Esophagus muscularis mucosa (tissue), 4 donors: ENCODE results near the gene PIK3CD. TPM values are rescaled to one million over a fixed set of nuclear protein-coding genes. Genes with fewer than 3 reads are reported as not detected.
"Not testable (repeated sequence)": the region's sequence is repeated elsewhere in the genome, so short reads cannot be mapped to it uniquely, and the experiment has no call there.

Experiments used
- DNase-seq: peaks from one replicate; pipeline ENCODE4 v3.0.0-alpha.2; 2017; ENCODE audit errors: extremely low spot score
- H3K27ac ChIP-seq, 4 donors: fragments of 200-600 bp; sonication (generic); replicated peaks in 1 of 4; 1 replicate in 3 of 4; 2 replicates in 1 of 4; pipeline ENCODE4 v1.5.1; 2016 to 2019; ENCODE audit warnings: mild to moderate bottlenecking in 1 of 4
- H3K27me3 ChIP-seq, 4 donors: fragments of 200-600 bp; sonication (generic); one replicate each; pipeline versions ENCODE4 v1.5.1 to v1.6.0; 2016 to 2019
- H3K36me3 ChIP-seq, 4 donors: fragments of 200-600 bp; sonication (generic); one replicate each; pipeline ENCODE4 v1.5.1; 2016 to 2019
- H3K4me1 ChIP-seq, 4 donors: fragments of 200-600 bp; sonication (generic); one replicate each; pipeline ENCODE4 v1.5.1; 2016 to 2019
- H3K4me3 ChIP-seq, 4 donors: fragments of 200-600 bp; sonication (generic); 1 replicate in 2 of 4; 2 replicates in 2 of 4; pipeline ENCODE4 v1.5.1; 2016 to 2019; ENCODE audit warnings: mild to moderate bottlenecking in 4 of 4, moderate library complexity in 1 of 4
- H3K9me3 ChIP-seq, 4 donors: fragments of 200-600 bp; sonication (generic); 1 replicate in 3 of 4; 2 replicates in 1 of 4; pipeline ENCODE4 v1.5.1; 2016 to 2019
- EP300 ChIP-seq: sonication (generic); formaldehyde crosslinking; IDR thresholded peaks from one replicate; pipeline ENCODE4 v1.6.1; 2017; ENCODE audit warnings: antibody characterized with exemption
- POLR2A ChIP-seq: fragments of 450-650 bp; IDR thresholded peaks from one replicate; pipeline ENCODE4 v1.6.1; 2017; ENCODE audit warnings: antibody characterized with exemption, moderate library complexity, mild to moderate bottlenecking, low read depth
- POLR2AphosphoS5 ChIP-seq, 2 donors: sonication (generic); formaldehyde crosslinking; IDR thresholded peaks; one replicate each; pipeline ENCODE4 v1.6.1; 2017; ENCODE audit warnings: antibody characterized with exemption in 2 of 2
- WGBS: methylation state at CpG from one replicate; pipeline ENCODE4 v1.1.5; 2018; 5-methylcytosine and 5-hydroxymethylcytosine counted together
- intact Hi-C: fragments of 100-400 bp; cut with DNase I; formaldehyde crosslinking; loops from one replicate; pipeline ENCODE4 v1.15.1; 2023
- total RNA-seq, 4 donors: library from RNA; depleted of rRNA; stranded (reverse); fragments of >200 nt; gene quantifications; one replicate each; pipeline versions ENCODE4 v1.1.0 to v1.2.1, GENCODE V29; 2016
- TF ChIP-seq, protein P1 (sequence below), 3 experiments: fragments of 200-600 bp in 2 of 3; fragments of 450-650 bp in 1 of 3; sonication (generic) in 2 of 3; IDR thresholded peaks; one replicate each; pipeline ENCODE4 v1.5.1; 2017 to 2019; ENCODE audit warnings: antibody characterized with exemption in 3 of 3, mild to moderate bottlenecking in 2 of 3, moderate library complexity in 1 of 3

Gene PIK3CD
- total RNA-seq, 4 donors from 2014 or later: 7.9 to 30.4 (median 13.9) TPM

DNA sequence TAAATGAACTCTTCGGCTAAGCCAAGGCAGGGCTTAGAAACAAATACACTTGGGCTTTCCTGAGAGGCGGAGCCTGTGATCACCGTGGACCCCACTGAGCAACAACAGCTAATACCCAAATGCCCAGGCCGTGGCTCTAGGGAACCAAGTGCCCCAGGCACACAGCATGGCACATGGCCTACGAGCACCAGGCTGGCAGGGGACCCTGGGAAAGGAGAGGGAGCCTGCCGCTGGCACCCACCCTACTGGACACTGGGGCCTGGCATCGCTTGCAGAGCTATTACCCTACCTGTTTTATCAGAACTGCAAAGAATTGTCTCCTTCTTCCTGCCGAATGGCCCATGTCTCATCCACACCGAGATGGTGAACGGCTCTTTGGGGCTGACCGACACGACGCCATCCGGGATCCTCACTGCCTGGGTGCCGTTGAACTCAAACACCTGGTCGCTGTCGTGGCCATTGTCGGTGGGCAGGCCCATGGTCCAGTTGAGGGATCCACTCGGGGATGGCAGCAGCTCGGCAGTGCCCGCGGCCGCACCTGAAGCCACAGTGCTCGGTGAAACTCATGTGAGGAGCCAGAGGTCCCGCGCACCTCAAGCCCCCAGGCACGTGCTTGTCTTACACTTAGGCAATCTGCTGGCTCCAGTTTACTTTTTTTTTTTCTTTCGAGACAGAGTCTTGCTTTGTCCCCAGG is 92.7 kb downstream of the PIK3CD start:
- H3K9me3 ChIP-seq: no peaks in the 10 kb centered on the region
- H3K4me3 ChIP-seq: no peak overlapping the region
- no peak overlapping the region for H3K27ac ChIP-seq
- no peaks in the 10 kb centered on the region for H3K4me1 ChIP-seq
- TF ChIP-seq POLR2A: no peak
- no peak for TF ChIP-seq POLR2AphosphoS5 (IDR thresholded peaks at IDR 0.05)
- TF ChIP-seq, protein P1, sequence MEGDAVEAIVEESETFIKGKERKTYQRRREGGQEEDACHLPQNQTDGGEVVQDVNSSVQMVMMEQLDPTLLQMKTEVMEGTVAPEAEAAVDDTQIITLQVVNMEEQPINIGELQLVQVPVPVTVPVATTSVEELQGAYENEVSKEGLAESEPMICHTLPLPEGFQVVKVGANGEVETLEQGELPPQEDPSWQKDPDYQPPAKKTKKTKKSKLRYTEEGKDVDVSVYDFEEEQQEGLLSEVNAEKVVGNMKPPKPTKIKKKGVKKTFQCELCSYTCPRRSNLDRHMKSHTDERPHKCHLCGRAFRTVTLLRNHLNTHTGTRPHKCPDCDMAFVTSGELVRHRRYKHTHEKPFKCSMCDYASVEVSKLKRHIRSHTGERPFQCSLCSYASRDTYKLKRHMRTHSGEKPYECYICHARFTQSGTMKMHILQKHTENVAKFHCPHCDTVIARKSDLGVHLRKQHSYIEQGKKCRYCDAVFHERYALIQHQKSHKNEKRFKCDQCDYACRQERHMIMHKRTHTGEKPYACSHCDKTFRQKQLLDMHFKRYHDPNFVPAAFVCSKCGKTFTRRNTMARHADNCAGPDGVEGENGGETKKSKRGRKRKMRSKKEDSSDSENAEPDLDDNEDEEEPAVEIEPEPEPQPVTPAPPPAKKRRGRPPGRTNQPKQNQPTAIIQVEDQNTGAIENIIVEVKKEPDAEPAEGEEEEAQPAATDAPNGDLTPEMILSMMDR (IDR thresholded peaks at IDR 0.05): no peak
- TF ChIP-seq EP300: no peak
- DNase-seq: no peak
- no peaks in the 10 kb centered on the region for H3K27me3 ChIP-seq
- intact Hi-C loops: no loop called here
- 95% methylated on average over 15 of the region's 28 CpGs for WGBS
- peaks cover 49 to 97% (median 83%) of the 10 kb centered on the region in 4 donors for H3K36me3 ChIP-seq

DNA sequence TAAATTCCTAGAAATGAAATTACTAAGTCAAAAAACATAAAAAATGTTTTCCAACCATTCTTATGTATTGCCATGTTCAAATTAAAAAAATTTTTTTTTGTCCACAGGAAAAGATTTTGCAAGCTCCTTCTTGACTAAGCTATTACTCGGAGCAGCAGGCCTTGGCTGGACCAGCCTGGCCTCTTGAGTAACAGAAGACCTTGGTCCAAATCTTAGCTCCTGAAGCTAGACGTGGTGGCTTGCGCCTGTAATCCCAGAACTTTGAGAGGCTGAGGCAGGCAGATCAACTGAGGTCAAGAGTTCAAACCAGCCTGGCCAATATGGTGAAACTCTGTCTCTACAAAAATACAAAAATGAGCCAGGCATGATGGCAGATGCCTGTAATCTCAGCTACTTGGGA is 94.7 kb downstream of the PIK3CD start:
- H3K27me3 ChIP-seq: no peaks in the 10 kb centered on the region
- WGBS: 79% methylated on average over 3 of the region's 3 CpGs
- no peaks in the 10 kb centered on the region for H3K9me3 ChIP-seq
- DNase-seq: no peak
- H3K27ac ChIP-seq: no peak overlapping the region
- no peak overlapping the region for H3K4me3 ChIP-seq
- H3K4me1 ChIP-seq: no peaks in the 10 kb centered on the region
- TF ChIP-seq, protein P1 (IDR thresholded peaks at IDR 0.05): no peak
- no peak for TF ChIP-seq EP300
- no peak for TF ChIP-seq POLR2A
- TF ChIP-seq POLR2AphosphoS5 (IDR thresholded peaks at IDR 0.05): no peak
- H3K36me3 ChIP-seq: peaks cover 42 to 97% (median 83%) of the 10 kb centered on the region in 4 donors
- intact Hi-C loops: no loop called here

GRCh38 chr1:9746651-9747050 is 95.1 kb downstream of the PIK3CD start:
- no peak for DNase-seq
- no peaks in the 10 kb centered on the region for H3K27me3 ChIP-seq
- no peak overlapping the region for H3K27ac ChIP-seq
- WGBS: 88% methylated on average over 7 of the region's 7 CpGs
- no peak overlapping the region for H3K4me3 ChIP-seq
- TF ChIP-seq, protein P1 (IDR thresholded peaks at IDR 0.05): no peak
- TF ChIP-seq POLR2AphosphoS5 (IDR thresholded peaks at IDR 0.05) (no peak), EP300 (no peak), POLR2A (no peak)
- no peaks in the 10 kb centered on the region for H3K4me1 ChIP-seq
- intact Hi-C loops: no loop called here
- H3K36me3 ChIP-seq: peaks cover 38 to 97% (median 83%) of the 10 kb centered on the region in 4 donors
- no peaks in the 10 kb centered on the region for H3K9me3 ChIP-seq

DNA sequence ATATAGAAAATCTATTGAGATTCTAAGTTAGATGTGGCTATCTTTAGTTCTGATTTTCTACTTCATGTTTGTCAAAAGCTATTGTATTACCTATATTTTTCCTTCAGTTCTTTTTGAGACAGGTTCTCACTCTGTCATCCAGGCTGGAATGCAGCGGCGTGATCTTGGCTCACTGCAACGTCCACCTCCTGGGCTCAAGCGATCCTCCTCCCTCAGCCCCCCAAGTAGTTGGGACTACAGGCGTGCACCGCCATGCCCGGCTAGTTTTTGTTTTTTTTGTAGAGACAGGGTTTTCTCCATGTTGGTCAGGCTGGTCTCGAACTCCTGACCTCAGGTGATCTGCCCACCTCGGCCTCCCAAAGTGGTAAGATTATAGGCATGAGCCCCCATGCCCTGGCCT is 96.9 kb downstream of the PIK3CD start:
- H3K27me3 ChIP-seq, DNase-seq, H3K27ac ChIP-seq, intact Hi-C loops, H3K9me3 ChIP-seq, H3K4me1 ChIP-seq, H3K4me3 ChIP-seq: not testable (repeated sequence)
- WGBS: 92% methylated on average over 9 of the region's 9 CpGs
- H3K36me3 ChIP-seq: peaks cover 27 to 93% (median 73%) of the 10 kb centered on the region in 4 donors

GRCh38 chr1:9749361-9749760 is 97.8 kb downstream of the PIK3CD start:
- Histone ChIP-seq H3K36me3 (peaks cover 18 to 93% (median 68%) of the 10 kb centered on the region in 4 donors), H3K27ac (no peak overlapping the region), H3K9me3 (no peaks in the 10 kb centered on the region), H3K4me1 (peaks cover 5 to 10% (median 7%) of the 10 kb centered on the region in 4 donors), H3K27me3 (no peaks in the 10 kb centered on the region), H3K4me3 (no peak overlapping the region)
- intact Hi-C loops: no loop called here
- TF ChIP-seq EP300: no peak
- DNase-seq: no peak
- WGBS: 99% methylated on average over 9 of the region's 14 CpGs

GRCh38 chr1:9751971-9752370 is 100.4 kb downstream of the PIK3CD start:
- H3K4me1 ChIP-seq: peaks cover 20 to 27% (median 23%) of the 10 kb centered on the region in 4 donors
- no peak overlapping the region for H3K27ac ChIP-seq
- TF ChIP-seq EP300: no peak
- TF ChIP-seq, protein P1 (IDR thresholded peaks at IDR 0.05): no peak
- no peak for TF ChIP-seq POLR2A
- TF ChIP-seq POLR2AphosphoS5 (IDR thresholded peaks at IDR 0.05): no peak
- 67% methylated on average over 3 of the region's 3 CpGs for WGBS
- peaks cover 15 to 74% (median 55%) of the 10 kb centered on the region in 4 donors for H3K36me3 ChIP-seq
- H3K27me3 ChIP-seq: no peaks in the 10 kb centered on the region
- H3K4me3 ChIP-seq: no peak overlapping the region
- no peaks in the 10 kb centered on the region for H3K9me3 ChIP-seq
- no peak for DNase-seq
- intact Hi-C loops: no loop called here
